HepG2 (cell line): ENCODE measurements around the gene NUDT3. TPM values are rescaled to one million over a fixed set of nuclear protein-coding genes. Genes with fewer than 3 reads are reported as not detected.

Experiments
- ATF5 ChIP-seq: sonication (generic); formaldehyde crosslinking; IDR thresholded peaks from 2 replicates; pipeline ENCODE4 v1.4.0; 2020; ENCODE audit warnings: mild to moderate bottlenecking, low read depth, missing genetic modification reagents
- CBX5 ChIP-seq: sonication (generic); formaldehyde crosslinking; IDR thresholded peaks from 2 replicates; pipeline ENCODE4 v1.4.0; 2020; ENCODE audit warnings: missing genetic modification reagents, borderline replicate concordance
- LCORL ChIP-seq, 2 experiments: fragments of 450-650 bp in 1 of 2; sonication (generic) in 1 of 2; formaldehyde crosslinking in 1 of 2; IDR thresholded peaks; 2 replicates each; pipeline versions ENCODE4 v1.5.0 to v1.6.1; 2017 to 2020; ENCODE audit warnings: antibody characterized with exemption in 1 of 2, missing genetic modification reagents in 1 of 2
- PITX1 ChIP-seq: sonication (generic); formaldehyde crosslinking; IDR thresholded peaks from 2 replicates; pipeline ENCODE4 v1.5.1; 2020; ENCODE audit warnings: mild to moderate bottlenecking, missing genetic modification reagents
- POLR2G ChIP-seq: fragments of 200-400 bp; formaldehyde crosslinking; IDR thresholded peaks from 2 replicates; pipeline ENCODE4 v1.6.1; 2018; ENCODE audit warnings: mild to moderate bottlenecking, low read depth, low read length, moderate library complexity
- TRIM24 ChIP-seq: sonication (generic); formaldehyde crosslinking; IDR thresholded peaks from 2 replicates; pipeline ENCODE4 v1.8.0; 2022; ENCODE audit warnings: mild to moderate bottlenecking, missing genetic modification reagents
- ZFX ChIP-seq: sonication (generic); formaldehyde crosslinking; IDR thresholded peaks from 2 replicates; pipeline ENCODE4 v1.4.0; 2020; ENCODE audit warnings: mild to moderate bottlenecking, low read depth, missing genetic modification reagents, moderate library complexity
- ZKSCAN1 ChIP-seq: fragments of 150-350 bp; IDR thresholded peaks from 2 replicates; pipeline ENCODE4 v1.6.1; 2014; ENCODE audit warnings: low read length
- ZNF235 ChIP-seq: sonication (generic); formaldehyde crosslinking; IDR thresholded peaks from 2 replicates; pipeline ENCODE4 v1.8.1; 2023; ENCODE audit warnings: mild to moderate bottlenecking, missing genetic modification reagents, borderline replicate concordance
- ZNF550 ChIP-seq: sonication (generic); formaldehyde crosslinking; IDR thresholded peaks from 2 replicates; pipeline ENCODE4 v1.4.0; 2020; ENCODE audit warnings: mild to moderate bottlenecking, missing genetic modification reagents, borderline replicate concordance
- ZNF775 ChIP-seq: sonication (generic); formaldehyde crosslinking; IDR thresholded peaks from 2 replicates; pipeline ENCODE4 v1.4.0; 2020; ENCODE audit warnings: missing genetic modification reagents, mild to moderate bottlenecking, moderate library complexity, borderline replicate concordance
- polyA plus RNA-seq, 8 experiments: library from polyadenylated mRNA; depleted of rRNA in 3 of 8; stranded (reverse) in 7 of 8; unstranded in 1 of 8; fragments of >200 nt; fragmentation: Illumina TruSeq in 4 of 8; extraction: Trizol in 4 of 8; gene quantifications; 2 replicates each; pipeline versions ENCODE4 v1.2.1 to v1.2.3, GENCODE V29; 2011 to 2016; ENCODE audit warnings: low read depth in 4 of 8, missing spikeins in 1 of 8, mixed read lengths in 1 of 8; ENCODE audit not compliant: insufficient read depth in 1 of 8
- total RNA-seq, 5 experiments: library from RNA; depleted of rRNA; stranded (reverse); fragments of >200 nt; fragmentation: Illumina TruSeq; extraction: Trizol; gene quantifications; 2 replicates each; pipeline ENCODE4 v1.2.3, GENCODE V29; 2016; ENCODE audit warnings: low read depth in 1 of 5
- TF ChIP-seq, protein P1 (sequence below): sonication (generic); formaldehyde crosslinking; IDR thresholded peaks from 2 replicates; pipeline ENCODE4 v1.8.0; 2022; ENCODE audit warnings: mild to moderate bottlenecking, missing genetic modification reagents
- TF ChIP-seq, protein P2 (sequence below): sonication (generic); formaldehyde crosslinking; IDR thresholded peaks from 2 replicates; pipeline ENCODE4 v1.4.0; 2020; ENCODE audit warnings: missing genetic modification reagents, borderline replicate concordance
- TF ChIP-seq, protein P3 (sequence below), 2 experiments: IDR thresholded peaks; 2 replicates each; pipeline ENCODE4 v1.6.1; 2011 to 2012; ENCODE audit warnings: low read length in 2 of 2, borderline replicate concordance in 1 of 2, low read depth in 1 of 2, mild to moderate bottlenecking in 1 of 2, moderate library complexity in 1 of 2
- TF ChIP-seq, protein P4 (sequence below): sonication (generic); formaldehyde crosslinking; IDR thresholded peaks from 2 replicates; pipeline ENCODE4 v1.8.1; 2023; ENCODE audit warnings: mild to moderate bottlenecking, inconsistent platforms, moderate library complexity, missing genetic modification reagents, borderline replicate concordance

The NUDT3 gene
- total and polyA plus RNA-seq, 2 of the 13 experiments (the other 11 are each of a cell fraction or from before 2014, with no cell fraction given), result 20.2 to 20.6 TPM

GRCh38 chr6:34391786-34392496, 528 bp downstream of the NUDT3 start (continued):
- TF ChIP-seq, protein P1, sequence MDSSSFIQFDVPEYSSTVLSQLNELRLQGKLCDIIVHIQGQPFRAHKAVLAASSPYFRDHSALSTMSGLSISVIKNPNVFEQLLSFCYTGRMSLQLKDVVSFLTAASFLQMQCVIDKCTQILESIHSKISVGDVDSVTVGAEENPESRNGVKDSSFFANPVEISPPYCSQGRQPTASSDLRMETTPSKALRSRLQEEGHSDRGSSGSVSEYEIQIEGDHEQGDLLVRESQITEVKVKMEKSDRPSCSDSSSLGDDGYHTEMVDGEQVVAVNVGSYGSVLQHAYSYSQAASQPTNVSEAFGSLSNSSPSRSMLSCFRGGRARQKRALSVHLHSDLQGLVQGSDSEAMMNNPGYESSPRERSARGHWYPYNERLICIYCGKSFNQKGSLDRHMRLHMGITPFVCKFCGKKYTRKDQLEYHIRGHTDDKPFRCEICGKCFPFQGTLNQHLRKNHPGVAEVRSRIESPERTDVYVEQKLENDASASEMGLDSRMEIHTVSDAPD (CRISPR knock-in tag), result peak; percentile 29; the same call in 1 of the 2 replicates
- TF ChIP-seq, protein P2, sequence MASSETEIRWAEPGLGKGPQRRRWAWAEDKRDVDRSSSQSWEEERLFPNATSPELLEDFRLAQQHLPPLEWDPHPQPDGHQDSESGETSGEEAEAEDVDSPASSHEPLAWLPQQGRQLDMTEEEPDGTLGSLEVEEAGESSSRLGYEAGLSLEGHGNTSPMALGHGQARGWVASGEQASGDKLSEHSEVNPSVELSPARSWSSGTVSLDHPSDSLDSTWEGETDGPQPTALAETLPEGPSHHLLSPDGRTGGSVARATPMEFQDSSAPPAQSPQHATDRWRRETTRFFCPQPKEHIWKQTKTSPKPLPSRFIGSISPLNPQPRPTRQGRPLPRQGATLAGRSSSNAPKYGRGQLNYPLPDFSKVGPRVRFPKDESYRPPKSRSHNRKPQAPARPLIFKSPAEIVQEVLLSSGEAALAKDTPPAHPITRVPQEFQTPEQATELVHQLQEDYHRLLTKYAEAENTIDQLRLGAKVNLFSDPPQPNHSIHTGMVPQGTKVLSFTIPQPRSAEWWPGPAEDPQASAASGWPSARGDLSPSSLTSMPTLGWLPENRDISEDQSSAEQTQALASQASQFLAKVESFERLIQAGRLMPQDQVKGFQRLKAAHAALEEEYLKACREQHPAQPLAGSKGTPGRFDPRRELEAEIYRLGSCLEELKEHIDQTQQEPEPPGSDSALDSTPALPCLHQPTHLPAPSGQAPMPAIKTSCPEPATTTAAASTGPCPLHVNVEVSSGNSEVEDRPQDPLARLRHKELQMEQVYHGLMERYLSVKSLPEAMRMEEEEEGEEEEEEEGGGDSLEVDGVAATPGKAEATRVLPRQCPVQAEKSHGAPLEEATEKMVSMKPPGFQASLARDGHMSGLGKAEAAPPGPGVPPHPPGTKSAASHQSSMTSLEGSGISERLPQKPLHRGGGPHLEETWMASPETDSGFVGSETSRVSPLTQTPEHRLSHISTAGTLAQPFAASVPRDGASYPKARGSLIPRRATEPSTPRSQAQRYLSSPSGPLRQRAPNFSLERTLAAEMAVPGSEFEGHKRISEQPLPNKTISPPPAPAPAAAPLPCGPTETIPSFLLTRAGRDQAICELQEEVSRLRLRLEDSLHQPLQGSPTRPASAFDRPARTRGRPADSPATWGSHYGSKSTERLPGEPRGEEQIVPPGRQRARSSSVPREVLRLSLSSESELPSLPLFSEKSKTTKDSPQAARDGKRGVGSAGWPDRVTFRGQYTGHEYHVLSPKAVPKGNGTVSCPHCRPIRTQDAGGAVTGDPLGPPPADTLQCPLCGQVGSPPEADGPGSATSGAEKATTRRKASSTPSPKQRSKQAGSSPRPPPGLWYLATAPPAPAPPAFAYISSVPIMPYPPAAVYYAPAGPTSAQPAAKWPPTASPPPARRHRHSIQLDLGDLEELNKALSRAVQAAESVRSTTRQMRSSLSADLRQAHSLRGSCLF, result 0 out of 2 replicates have a peak, but pooled peaks have one; percentile 58
- no peak for TF ChIP-seq ZNF550
- TF ChIP-seq ZNF235 (CRISPR knock-in tag), result peak; percentile 47; the same call in 1 of the 2 replicates
- TF ChIP-seq POLR2G, result peak; percentile 26; the same call in 1 of the 2 replicates
- TF ChIP-seq ATF5 (CRISPR knock-in tag), result no peak
- TF ChIP-seq, protein P3, sequence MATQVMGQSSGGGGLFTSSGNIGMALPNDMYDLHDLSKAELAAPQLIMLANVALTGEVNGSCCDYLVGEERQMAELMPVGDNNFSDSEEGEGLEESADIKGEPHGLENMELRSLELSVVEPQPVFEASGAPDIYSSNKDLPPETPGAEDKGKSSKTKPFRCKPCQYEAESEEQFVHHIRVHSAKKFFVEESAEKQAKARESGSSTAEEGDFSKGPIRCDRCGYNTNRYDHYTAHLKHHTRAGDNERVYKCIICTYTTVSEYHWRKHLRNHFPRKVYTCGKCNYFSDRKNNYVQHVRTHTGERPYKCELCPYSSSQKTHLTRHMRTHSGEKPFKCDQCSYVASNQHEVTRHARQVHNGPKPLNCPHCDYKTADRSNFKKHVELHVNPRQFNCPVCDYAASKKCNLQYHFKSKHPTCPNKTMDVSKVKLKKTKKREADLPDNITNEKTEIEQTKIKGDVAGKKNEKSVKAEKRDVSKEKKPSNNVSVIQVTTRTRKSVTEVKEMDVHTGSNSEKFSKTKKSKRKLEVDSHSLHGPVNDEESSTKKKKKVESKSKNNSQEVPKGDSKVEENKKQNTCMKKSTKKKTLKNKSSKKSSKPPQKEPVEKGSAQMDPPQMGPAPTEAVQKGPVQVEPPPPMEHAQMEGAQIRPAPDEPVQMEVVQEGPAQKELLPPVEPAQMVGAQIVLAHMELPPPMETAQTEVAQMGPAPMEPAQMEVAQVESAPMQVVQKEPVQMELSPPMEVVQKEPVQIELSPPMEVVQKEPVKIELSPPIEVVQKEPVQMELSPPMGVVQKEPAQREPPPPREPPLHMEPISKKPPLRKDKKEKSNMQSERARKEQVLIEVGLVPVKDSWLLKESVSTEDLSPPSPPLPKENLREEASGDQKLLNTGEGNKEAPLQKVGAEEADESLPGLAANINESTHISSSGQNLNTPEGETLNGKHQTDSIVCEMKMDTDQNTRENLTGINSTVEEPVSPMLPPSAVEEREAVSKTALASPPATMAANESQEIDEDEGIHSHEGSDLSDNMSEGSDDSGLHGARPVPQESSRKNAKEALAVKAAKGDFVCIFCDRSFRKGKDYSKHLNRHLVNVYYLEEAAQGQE (IDR thresholded peaks at IDR 0.05; ENCODE audit: borderline replicate concordance in 1 of 2, low read depth in 1 of 2, low read length in 2 of 2), result no peak
- no peak for TF ChIP-seq TRIM24
- TF ChIP-seq LCORL (IDR thresholded peaks at IDR 0.05), result no peak
- no peak for TF ChIP-seq LCORL (CRISPR knock-in tag; IDR thresholded peaks at IDR 0.05)
- TF ChIP-seq PITX1, result peak; percentile 84
- TF ChIP-seq, protein P4, sequence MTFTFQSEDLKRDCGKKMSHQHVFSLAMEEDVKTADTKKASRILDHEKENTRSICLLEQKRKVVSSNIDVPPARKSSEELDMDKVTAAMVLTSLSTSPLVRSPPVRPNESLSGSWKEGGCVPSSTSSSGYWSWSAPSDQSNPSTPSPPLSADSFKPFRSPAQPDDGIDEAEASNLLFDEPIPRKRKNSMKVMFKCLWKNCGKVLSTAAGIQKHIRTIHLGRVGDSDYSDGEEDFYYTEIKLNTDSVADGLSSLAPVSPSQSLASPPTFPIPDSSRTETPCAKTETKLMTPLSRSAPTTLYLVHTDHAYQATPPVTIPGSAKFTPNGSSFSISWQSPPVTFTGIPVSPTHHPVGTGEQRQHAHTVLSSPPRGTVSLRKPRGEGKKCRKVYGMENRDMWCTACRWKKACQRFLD (CRISPR knock-in tag), result peak; percentile 40; the same call in 1 of the 2 replicates
- no peak for TF ChIP-seq ZNF775 (CRISPR knock-in tag)
- 0 out of 2 replicates have a peak, but pooled peaks have one; percentile 15 for TF ChIP-seq CBX5 (CRISPR knock-in tag)
- peak; percentile 78 for TF ChIP-seq ZFX (CRISPR knock-in tag)
- 0 out of 2 replicates have a peak, but pooled peaks have one; percentile 5 for TF ChIP-seq ZKSCAN1
